Measurements from ENCODE around the gene SEC31B. TPM values are rescaled to one million over a fixed set of nuclear protein-coding genes. Genes with fewer than 3 reads are reported as not detected.

Gene SEC31B
- total and polyA plus RNA-seq, 2 experiments from 2014 or later, result 5.4 to 7.7 TPM

DNA sequence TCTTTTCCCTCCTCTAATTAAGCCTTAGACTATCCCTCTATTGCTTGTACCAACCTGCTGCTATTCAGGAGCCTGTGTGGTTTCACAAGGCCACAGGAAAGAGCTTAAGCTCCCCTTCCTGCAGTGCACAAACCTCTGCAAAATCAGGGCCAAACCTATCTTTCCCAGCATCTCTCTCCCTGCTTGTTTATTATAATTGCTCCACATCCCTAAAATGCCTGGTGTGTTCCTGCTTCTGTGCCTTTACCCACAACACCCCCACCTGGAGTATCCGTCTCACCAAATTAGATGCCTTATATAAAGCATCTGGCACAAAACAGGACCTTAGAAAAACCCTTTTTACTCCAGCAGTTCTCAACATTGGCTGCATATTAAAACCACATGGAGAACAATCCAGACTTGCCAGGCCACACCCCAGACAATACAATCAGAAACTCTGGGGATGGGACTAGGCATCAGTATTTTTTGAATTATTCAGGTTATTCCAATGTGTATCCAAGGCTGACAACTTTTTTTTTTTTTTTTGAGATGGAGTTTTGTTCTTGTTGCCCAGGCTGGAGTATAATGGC is 16.7 kb downstream of the SEC31B start:
- Histone ChIP-seq H3K79me2 (no peaks in the 10 kb centered on the region), H3K4me3 (no peak overlapping the region), H2AFZ (no peak overlapping the region), H3K4me1 (ENCODE audit: insufficient read depth) (peaks cover 16% of the 10 kb centered on the region), H3K27ac (no peak overlapping the region), H3K9me2 (replicated peaks; ENCODE audit: insufficient read depth) (no peaks in the 10 kb centered on the region), H3K36me3 (replicated peaks; ENCODE audit: insufficient read depth, low read depth) (no peaks in the 10 kb centered on the region), H3K9me3 (ENCODE audit: low read depth) (no peaks in the 10 kb centered on the region), H3K4me2 (no peak overlapping the region), H4K20me1 (ENCODE audit: insufficient read depth, poor library complexity, severe bottlenecking) (no peaks in the 10 kb centered on the region), H3K27me3 (no peaks in the 10 kb centered on the region)
- DNase-seq (ENCODE audit: low spot score), result no peak
- 59% methylated on average over 1 of the region's 1 CpG for WGBS (ENCODE audit: low lambda C conversion rate, missing lambda C conversion rate)
- TF ChIP-seq EZH2phosphoT487 (IDR thresholded peaks at IDR 0.05; ENCODE audit: low read depth, severe bottlenecking, unreplicated experiment) (no peak), CTCF (IDR thresholded peaks at IDR 0.05; ENCODE audit: poor library complexity) (no peak), EZH2 (IDR thresholded peaks at IDR 0.05; ENCODE audit: borderline replicate concordance) (no peak)

DNA sequence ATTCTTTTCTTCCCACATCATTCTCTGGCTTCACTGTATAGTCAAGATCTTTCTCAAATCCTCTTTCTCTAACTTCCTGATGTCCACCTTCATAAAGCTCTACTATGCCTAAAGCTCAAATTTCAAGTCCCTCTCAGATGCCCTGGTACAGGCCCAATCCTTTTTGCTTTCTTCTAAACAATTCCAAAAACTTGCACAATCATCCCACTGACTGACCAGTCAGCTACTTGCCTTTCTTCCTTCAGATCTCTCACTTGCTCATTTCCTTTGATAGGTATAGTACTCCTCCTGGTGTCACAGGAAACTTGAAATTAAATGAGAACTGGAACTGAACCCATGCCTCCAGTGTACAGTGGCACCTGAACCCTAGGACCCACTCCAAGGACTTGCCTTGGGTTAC is 18.2 kb downstream of the SEC31B start:
- Histone ChIP-seq H3K79me2 (no peaks in the 10 kb centered on the region), H3K27ac (no peak overlapping the region), H4K20me1 (ENCODE audit: insufficient read depth, poor library complexity, severe bottlenecking) (no peaks in the 10 kb centered on the region), H2AFZ (no peak overlapping the region), H3K9me2 (replicated peaks; ENCODE audit: insufficient read depth) (no peaks in the 10 kb centered on the region), H3K4me2 (no peak overlapping the region), H3K9me3 (ENCODE audit: low read depth) (no peaks in the 10 kb centered on the region), H3K4me3 (no peak overlapping the region), H3K4me1 (ENCODE audit: insufficient read depth) (peaks cover 16% of the 10 kb centered on the region), H3K27me3 (no peaks in the 10 kb centered on the region), H3K36me3 (replicated peaks; ENCODE audit: insufficient read depth, low read depth) (no peaks in the 10 kb centered on the region)
- no peak for TF ChIP-seq CTCF (IDR thresholded peaks at IDR 0.05; ENCODE audit: poor library complexity)
- no peak for TF ChIP-seq EZH2 (IDR thresholded peaks at IDR 0.05; ENCODE audit: borderline replicate concordance)
- no peak for TF ChIP-seq EZH2phosphoT487 (IDR thresholded peaks at IDR 0.05; ENCODE audit: low read depth, severe bottlenecking, unreplicated experiment)
- DNase-seq (ENCODE audit: low spot score), result no peak

DNA sequence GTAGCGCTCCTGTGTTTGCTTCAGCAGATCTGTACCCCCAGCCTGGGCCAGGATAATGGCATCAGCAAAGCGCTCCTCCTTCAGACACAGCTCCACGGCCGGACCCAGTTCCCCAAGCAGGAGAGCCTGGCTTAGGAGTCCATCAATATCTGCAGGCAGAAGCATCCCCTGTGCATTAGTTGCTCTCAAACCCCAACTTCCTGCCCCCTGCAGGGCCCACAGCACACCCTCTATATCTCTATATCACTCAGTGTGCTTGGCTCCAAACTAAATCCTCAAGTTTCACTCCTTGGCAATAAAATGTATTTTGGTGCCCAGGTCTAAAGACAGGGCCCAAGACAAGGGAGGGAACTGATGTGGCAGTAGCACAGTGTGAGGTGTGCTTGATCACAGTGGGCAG is 21.6 kb downstream of the SEC31B start:
- Histone ChIP-seq H3K4me2 (no peak overlapping the region), H3K9me2 (replicated peaks; ENCODE audit: insufficient read depth) (no peaks in the 10 kb centered on the region), H3K9me3 (ENCODE audit: low read depth) (no peaks in the 10 kb centered on the region), H4K20me1 (ENCODE audit: insufficient read depth, poor library complexity, severe bottlenecking) (no peaks in the 10 kb centered on the region), H3K36me3 (replicated peaks; ENCODE audit: insufficient read depth, low read depth) (no peaks in the 10 kb centered on the region), H3K27me3 (no peaks in the 10 kb centered on the region), H3K27ac (no peak overlapping the region), H2AFZ (no peak overlapping the region), H3K79me2 (no peaks in the 10 kb centered on the region), H3K4me1 (ENCODE audit: insufficient read depth) (peaks cover 2% of the 10 kb centered on the region), H3K4me3 (no peak overlapping the region)
- DNase-seq (ENCODE audit: low spot score), result no peak
- 95% methylated on average over 4 of the region's 4 CpGs for WGBS (ENCODE audit: low lambda C conversion rate, missing lambda C conversion rate)
- TF ChIP-seq CTCF (IDR thresholded peaks at IDR 0.05; ENCODE audit: poor library complexity), result no peak
- no peak for TF ChIP-seq EZH2phosphoT487 (IDR thresholded peaks at IDR 0.05; ENCODE audit: low read depth, severe bottlenecking, unreplicated experiment)
- no peak for TF ChIP-seq EZH2 (IDR thresholded peaks at IDR 0.05; ENCODE audit: borderline replicate concordance)

GRCh38 chr10:100496567-100496966 is 23.1 kb downstream of the SEC31B start:
- Histone ChIP-seq H3K9me2 (replicated peaks; ENCODE audit: insufficient read depth) (no peaks in the 10 kb centered on the region), H3K27me3 (no peaks in the 10 kb centered on the region), H3K79me2 (no peaks in the 10 kb centered on the region), H4K20me1 (ENCODE audit: insufficient read depth, poor library complexity, severe bottlenecking) (no peaks in the 10 kb centered on the region), H3K4me2 (no peak overlapping the region), H3K4me1 (ENCODE audit: insufficient read depth) (no peaks in the 10 kb centered on the region), H2AFZ (no peak overlapping the region), H3K9me3 (ENCODE audit: low read depth) (no peaks in the 10 kb centered on the region), H3K36me3 (replicated peaks; ENCODE audit: insufficient read depth, low read depth) (no peaks in the 10 kb centered on the region), H3K27ac (no peak overlapping the region), H3K4me3 (no peak overlapping the region)
- WGBS (ENCODE audit: low lambda C conversion rate, missing lambda C conversion rate), result 96% methylated on average over 2 of the region's 2 CpGs
- no peak for DNase-seq (ENCODE audit: low spot score)
- TF ChIP-seq EZH2phosphoT487 (IDR thresholded peaks at IDR 0.05; ENCODE audit: low read depth, severe bottlenecking, unreplicated experiment), result no peak
- no peak for TF ChIP-seq EZH2 (IDR thresholded peaks at IDR 0.05; ENCODE audit: borderline replicate concordance)
- no peak for TF ChIP-seq CTCF (IDR thresholded peaks at IDR 0.05; ENCODE audit: poor library complexity)
